NOMO-1 (cell line): ENCODE results near the gene ST6GALNAC2.
A peak's percentile ranks its signal among the peaks of the same experiment; 100 is the strongest.
"Not testable (repeated sequence)": the region's sequence is repeated elsewhere in the genome, so short reads cannot be mapped to it uniquely, and the experiment has no call there.

Experiments
- DNase-seq, 2 experiments: peaks; one replicate each; lab custom pipeline; 2025; ENCODE audit not compliant: unreplicated experiment in 2 of 2; lab: John Stamatoyannopoulos, UW

Gene ST6GALNAC2

DNA sequence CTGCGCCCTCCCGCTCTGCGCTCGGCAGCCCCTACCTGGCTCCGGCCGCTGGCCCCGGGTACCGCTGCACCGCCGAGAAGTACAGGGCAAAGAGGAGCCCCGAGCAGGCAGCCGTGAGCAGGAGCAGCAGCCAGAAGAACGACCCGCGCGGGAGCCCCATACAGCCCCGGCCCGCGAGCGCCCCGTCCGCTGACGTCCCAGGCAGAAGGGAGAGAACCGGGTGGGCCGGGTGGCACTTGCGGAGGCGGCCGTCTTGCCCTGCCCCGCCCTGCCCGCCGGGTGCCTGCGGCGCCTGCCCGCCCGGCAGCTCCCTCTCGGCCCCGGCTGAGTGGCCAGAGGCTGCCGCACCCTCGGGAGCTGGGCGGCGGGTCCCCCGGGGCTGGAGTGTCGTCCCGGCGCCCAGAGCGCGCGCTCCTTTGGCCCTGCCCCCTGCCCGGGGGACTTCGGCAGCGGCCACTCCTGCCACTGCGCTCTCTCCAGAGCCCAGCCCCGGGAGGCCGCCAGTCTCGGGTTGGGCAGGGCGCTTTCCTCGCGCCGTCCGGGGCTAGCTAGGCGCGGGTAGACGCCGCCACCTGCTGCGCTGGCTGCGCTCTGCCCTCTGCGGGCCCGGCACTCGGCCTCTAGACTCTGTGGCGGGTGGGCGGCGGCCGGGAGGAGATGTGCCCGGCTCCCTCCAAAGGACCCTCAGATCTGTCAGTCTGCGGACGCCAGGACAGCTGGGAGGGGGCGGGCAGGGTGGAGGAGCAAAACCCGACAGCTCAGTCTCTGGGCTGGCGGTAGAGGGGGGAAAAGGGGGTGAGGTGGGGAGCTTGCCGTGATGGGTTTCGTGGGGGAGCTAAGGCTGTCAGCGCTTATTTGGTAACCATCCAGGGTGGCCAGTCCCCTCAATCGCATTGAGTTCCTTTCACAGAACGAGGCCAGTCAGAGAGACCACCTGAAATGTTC, at the start of gene ST6GALNAC2:
Gene ST6GALNAC2 (minus strand): TSS at position 212 of the 945 bp plus-strand sequence. CDS start 52 bp downstream, at position 160.
- DNase-seq, result peak; percentile 62 to 78

DNA sequence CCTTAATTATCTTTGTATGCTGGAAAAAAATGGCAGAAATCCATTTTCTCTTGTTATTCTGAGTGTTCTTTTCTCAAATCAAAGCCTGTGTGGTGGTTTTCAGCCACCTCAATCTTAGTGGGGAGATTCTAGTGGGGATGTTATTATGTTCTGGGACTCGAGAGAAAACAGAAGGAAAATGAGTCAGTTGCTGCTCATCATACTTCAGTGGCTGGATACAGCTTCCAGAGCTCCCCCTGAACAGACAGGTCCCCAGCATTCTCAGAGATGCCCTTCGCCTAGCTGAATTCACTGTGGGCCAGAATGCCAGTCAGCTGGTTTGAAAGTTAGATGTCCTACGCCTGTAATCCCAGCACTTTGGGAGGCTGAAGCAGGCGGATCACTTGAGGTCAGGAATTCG, 49.4 kb upstream of the ST6GALNAC2 start:
- no peak for DNase-seq

DNA sequence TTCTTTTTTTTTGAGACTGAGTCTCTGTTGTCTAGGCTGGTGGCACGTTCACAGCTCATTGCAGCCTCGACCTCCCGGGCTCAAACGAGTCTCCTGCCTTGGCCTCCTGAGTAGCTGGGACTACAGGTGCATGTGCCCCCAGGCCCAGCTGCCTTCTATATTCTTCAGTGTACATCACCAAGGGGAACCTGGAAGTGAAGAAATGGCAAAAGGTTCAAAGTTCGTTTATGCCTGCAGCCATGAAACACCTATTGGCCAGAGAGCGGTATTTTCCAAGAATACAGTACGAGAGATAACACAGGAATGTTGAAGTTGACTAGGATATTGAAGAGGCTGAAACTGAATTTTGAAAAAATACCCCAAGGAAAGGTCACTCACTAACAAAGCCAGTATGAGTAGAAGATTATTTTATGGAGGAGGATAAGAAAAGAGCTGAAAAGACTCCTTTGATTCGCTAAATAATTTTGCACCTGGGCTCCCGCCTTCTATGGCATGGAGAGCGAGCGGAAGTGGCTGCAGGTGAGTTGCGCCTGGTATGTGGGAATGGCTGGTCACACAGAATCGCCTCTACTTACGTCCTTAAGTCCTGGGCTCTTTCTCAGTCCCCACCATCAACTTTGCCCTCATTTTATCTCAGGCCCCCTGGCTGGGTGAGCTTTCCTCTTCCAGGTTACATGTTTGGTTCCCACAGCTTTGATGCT, 48.1 kb upstream of the ST6GALNAC2 start:
- DNase-seq, result no peak

DNA sequence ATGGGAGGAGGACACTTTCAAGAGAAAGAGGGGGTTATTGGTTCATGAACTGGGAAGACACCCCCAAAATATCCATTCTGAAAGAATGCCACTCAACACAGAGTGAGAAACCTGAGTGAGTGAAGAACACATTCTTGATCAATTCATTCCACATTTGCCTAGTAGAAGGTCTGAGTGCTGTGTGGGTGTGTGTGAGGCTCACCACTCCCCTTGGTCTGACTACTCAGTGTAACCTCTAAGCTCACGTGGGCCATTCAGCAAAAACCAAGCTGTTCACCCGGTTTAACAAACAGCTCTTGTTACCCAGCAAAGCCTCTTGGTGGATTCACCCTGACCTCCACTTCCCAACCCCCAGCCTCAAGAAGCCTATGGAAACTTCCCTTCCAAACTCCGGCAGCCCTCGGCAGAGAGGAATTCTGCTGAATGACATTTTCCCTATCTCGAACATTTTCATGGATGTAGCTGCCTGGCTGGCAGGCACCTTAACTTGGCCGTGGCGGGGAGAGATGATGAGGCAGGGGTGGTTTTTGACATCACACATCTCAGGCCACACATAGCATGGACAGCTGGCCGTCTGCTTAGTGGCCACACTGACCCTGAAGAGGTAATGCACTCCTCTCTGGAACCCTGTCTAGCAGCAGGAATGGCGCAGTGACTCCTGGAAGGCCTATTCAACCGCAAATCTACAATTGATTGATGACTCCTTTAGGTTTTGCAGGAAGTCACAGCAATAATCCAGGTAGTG, 46.3 kb upstream of the ST6GALNAC2 start:
- DNase-seq, result no peak

DNA sequence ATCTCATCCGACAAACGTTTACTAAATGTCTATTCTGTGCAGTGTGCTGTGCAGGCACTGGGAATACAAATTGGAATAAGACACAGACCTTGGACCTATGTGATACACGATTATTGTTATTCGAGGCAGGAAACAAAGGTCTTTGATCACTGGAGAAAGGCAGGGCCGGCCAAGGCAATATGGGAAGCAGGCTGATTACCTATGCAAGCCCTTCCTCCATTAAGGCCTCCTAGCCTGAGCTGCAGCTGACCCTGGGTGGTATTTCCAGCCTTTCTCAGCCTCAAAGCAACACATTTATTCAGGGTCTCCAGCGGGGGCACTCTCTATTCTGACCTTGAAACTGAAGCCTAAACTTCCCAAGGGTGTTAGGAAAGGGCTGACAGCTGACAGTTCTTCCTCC, 44.5 kb upstream of the ST6GALNAC2 start:
- no peak for DNase-seq

DNA sequence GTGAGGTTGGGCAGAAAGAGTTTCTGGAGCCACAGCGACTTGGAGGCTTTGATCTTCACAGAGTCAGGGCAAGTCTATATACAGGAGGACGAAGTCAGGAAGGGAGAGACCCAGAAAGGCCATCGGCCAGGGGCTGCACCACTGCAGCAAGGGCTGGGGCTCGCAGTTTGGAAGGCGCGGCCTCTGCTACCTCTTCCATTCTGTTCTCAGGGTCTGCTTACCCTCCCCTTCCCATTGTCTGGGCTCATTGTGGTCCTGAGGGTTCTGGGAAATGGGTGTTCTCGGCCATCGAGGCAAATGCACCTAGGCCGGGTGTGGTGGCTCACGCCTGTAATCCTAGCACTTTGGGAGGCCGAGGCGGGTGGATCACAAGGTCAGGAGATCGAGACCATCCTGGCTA, 41.9 kb upstream of the ST6GALNAC2 start:
- DNase-seq, result no peak

- DNase-seq, result no peak
Observed at GRCh38 chr17:76626442-76626841, 40.8 kb upstream of the ST6GALNAC2 start.

- no peak for DNase-seq
Observed at GRCh38 chr17:76625496-76625895, 39.8 kb upstream of the ST6GALNAC2 start.

- peak; percentile 57 to 79 for DNase-seq
Observed at GRCh38 chr17:76623271-76624146, 37.8 kb upstream of the ST6GALNAC2 start.

DNA sequence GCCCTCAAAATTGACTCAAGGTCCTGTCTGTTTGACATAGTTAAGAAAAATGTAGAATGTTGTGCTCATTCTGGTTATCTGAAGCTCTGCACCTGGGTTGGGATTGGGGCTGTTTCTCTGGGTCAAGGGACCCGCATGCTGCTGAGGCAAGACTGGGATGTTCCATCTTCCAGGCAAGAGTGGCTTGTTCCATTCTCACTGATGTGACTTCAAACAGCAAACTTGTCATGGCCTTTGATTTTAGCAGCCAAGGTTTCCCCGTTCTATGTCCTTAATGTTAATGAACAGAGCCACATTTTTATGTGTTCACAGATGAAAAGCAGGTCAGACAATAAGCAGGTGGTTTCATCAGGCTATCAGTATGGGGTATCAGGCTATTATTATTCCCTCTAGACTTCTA, 32.2 kb upstream of the ST6GALNAC2 start:
- DNase-seq, result no peak

DNA sequence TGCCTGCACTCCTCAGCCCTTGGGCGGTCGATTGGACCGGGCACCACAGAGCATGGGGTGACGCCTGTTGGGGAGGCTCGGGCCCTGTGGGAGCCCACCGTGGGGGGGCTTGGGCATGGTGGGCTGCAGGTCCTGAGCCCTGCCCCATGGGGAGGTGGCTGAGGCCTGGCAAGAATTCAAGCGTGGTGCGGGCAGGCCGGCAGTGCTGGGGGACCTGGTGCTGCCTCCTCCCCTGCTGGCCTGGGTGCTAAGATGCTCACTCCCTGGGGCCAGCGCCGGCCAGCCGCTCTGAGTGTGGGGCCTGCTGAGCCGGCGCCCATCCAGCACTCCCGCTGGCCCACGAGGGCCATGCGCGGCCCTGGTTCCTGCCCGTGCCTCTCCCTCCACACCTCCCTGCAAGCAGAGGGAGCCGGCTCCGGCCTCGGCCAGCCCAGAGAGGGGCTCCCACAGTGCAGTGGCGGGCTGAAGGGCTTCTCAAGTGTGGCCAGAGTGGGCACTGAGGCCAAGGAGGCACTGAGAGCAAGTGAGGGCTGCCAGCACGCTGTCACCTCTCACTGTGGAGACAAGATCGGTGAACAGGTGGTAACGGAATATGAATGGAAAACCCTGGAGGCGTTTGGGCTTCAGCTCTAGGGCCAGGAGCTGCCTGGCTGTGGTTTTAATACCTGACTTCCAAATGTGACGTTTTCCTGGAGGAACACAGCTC, 29.4 kb upstream of the ST6GALNAC2 start:
- DNase-seq, result no peak

DNA sequence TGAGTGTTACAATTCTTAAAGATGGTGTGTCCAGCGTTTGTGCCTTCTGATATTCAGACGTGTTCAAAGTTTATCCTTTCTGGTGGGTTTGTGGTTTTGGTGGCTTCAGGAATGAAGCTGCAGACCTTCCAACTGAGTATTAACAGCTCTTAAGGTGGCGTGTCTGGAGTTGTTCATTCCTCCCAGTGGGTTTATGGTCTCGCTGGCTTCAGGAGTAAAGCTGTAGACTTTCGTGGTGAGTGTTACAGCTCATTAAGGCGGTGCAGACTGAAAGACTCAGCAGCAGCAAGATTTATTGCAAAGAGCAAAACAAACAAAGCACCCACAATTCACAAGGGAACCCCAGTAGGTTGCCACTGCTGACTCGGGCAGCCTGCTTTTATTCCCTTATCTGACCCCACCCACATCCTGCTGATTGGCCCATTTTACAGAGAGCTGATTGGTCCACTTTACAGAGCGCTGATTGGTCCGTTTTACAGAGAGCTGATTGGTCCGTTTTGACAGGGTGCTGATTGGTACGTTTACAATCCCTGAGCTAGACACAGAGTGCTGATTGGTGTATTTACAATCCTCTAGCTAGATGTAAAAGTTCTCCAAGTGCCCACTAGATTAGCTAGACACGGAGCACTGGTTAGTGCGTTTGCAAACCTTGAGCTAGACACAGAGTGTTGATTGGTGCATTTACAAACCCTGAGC, 28.6 kb upstream of the ST6GALNAC2 start:
- DNase-seq, result not testable (repeated sequence)

GRCh38 chr17:76612977-76613851, 27.6 kb upstream of the ST6GALNAC2 start:
- peak; percentile 11 to 26 for DNase-seq

DNA sequence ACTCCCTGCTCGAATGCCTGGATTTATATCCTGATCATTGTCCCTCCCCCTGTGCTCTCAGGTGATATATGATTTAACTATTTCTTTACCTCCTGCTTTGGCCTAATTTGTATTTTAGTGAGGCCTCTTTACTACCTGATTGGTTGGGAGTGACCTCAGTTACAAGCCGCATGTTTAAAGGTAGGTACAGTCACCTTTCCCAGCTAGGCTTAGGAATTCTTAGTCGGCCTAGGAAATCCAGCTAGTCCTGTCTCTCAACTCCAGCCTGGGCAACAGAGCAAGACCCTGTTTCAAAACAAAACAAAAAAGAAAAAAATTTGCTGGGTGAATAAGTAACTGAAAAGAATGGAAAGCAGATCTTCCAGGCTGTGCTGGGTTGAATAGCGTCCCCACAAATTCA, 26.8 kb upstream of the ST6GALNAC2 start:
- no peak for DNase-seq

- no peak for DNase-seq
Observed at GRCh38 chr17:76611758-76612157, 26.1 kb upstream of the ST6GALNAC2 start.

- DNase-seq, result peak in 1 of 2 experiments; percentile 44
Observed at GRCh38 chr17:76611080-76611749, 25.6 kb upstream of the ST6GALNAC2 start.

DNA sequence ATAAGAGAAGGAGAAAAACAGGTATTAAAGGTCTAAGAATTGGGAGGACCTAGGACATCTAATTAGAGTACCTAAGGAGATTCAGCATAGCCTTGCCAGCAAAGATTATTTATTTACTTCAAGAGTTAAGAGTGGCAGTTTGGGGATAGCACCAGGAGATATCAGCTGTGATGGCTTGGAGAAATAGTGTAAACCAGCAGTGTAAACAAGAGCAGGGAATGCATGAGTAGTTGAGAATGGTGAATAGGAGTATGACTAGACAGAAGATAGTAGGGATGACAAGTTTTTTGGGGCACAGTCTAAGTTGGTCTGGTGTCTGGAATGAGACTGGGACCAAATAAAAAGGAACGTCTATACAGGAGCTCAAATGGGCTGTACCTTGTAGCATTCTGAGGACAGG, 21.0 kb upstream of the ST6GALNAC2 start:
- not testable (repeated sequence) for DNase-seq
